SK-MEL-5 (cell line): Measurements from ENCODE around the gene SPECC1. TPM values are rescaled to one million over a fixed set of nuclear protein-coding genes. Genes with fewer than 3 reads are reported as not detected.
"Not testable (repeated sequence)": the region's sequence is repeated elsewhere in the genome, so short reads cannot be mapped to it uniquely, and the experiment has no call there.

ENCODE experiments used
- DNase-seq: peaks from one replicate; pipeline ENCODE4 v3.0.0-alpha.2; 2016; ENCODE audit warnings: low read depth, low spot score
- in situ Hi-C: cut with HindIII; loops from 2 replicates; pipeline ENCODE4 v1.10.0; 2016; ENCODE audit warnings: low sequenced_read_pairs, high pct_unique_total_duplicates, low pct_unique_long_range_greater_than_20kb
- small RNA-seq, 2 experiments: library from RNA; depleted of rRNA; stranded (forward); fragments of <200 nt; gene quantifications; one replicate each; pipeline ENCODE3, GENCODE V24; 2014
- total RNA-seq: library from RNA; depleted of rRNA; stranded (reverse); fragments of >200 nt; shearing (Covaris generic); gene quantifications from 2 replicates; pipeline ENCODE4 v1.2.3, GENCODE V29; 2014; rRNA removed

Gene SPECC1
- total RNA-seq, 1 experiment from 2014 or later, result 9.6 TPM

DNA sequence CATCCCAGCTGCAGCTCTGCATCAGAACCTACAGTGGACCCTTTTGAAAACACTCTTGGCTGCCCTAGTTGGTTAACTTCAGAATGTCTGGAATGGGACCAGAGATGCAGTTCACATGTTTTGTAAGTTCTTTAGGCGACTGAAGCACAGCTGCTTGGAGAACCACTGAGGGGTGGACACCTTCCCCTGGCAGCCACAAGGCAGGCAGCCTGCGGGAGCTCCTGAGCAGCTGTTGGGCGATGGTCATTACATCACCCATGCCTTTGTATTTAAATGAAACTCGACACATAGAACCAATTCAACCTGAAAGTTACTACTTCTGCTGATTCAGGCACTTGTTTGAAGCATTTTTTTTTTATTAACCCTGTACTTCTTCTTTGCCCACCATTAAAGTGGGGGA, 306.7 kb downstream of the SPECC1 start:
- in situ Hi-C loops, result no loop called here
- DNase-seq, result no peak

DNA sequence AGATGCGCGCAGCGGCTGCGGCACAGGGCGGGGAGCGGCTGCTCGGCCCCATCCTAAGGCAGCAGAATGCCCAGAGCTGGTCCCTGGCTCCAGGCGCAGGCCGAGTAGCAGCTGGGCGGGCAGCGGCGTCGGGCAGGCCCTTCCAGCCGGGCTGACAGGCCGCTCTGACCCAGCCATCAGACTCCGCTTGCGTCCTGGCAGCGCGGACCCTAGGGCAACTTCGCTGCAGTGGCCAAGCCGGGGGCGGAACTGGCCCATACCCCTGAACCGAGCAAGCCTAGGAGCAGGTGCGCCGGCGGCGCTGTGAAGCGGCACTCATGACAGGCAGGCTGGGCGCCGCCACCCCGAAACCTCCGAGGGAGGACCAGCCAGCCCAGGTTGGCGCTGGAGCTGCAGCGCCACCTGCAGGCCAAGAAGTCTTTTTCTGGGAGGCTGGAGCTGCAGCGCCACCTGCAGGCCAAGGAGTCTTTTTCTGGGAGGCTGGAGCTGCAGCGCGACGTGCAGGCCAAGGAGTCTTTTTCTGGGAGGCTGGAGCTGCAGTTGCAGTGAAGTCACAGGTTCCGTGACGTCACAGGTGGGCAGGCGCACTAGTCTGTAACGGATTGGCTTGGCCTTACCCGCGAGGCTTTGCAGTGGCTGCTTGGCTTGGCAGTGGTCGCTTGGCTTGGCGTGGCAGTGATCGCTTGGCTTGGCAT, 311.5 kb downstream of the SPECC1 start:
- in situ Hi-C loops, result not testable (repeated sequence)
- DNase-seq, result peak; percentile 64

DNA sequence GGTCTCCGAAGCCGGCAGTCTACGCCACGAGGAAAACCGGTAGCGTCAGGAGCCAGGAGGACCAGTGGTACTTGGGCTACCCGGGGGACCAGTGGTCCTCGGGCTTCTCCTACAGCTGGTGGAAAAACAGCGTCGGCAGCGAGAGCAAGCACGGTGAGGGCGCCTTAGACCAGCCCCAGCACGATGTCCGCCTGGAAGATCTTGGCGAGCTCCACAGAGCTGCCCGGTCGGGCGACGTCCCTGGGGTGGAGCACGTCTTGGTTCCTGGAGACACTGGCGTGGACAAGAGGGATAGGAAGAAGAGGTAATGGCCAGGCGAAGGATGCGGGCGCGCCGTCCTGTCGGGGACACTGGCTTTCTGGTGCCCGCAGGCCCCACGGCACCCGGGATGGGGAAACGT, 312.2 kb downstream of the SPECC1 start:
- in situ Hi-C loops, DNase-seq: not testable (repeated sequence)

DNA sequence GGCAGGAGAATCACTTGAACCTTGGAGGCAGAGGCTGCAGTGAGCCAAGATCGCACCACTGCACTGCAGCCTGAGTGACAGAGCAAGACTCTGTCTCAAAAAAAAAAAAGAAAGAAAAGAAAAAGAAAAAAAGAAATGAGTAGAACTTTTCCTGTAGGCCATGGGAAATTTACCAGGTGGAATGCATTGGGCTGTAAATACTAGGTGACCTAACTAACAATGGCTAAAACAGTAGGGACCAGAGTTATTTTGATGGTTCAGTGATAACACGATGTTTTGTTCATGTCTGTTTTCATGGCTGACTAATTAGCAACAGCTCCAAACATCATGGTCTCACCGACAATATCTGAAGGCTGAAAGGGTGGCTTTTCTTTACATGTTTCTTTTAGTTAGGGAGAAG, 318.6 kb downstream of the SPECC1 start:
- in situ Hi-C loops, DNase-seq: not testable (repeated sequence)

DNA sequence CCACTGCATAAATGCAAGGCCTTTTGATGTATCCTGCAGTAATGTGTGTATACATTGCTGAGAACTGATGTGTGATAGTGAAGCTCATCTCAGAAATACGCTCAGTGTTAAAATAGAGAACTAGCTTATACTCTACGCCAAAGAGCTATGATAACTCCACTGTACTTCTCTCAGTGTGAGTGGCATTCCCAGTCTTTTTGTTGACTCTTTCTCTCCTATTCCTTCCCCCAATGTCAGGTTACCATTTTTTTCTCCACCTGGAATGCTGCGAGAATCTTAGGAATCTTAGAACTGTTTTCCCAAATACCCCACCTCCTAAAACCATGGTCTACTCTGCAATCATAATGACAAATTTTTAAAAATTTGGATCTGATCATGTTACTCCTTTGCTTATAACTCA, 342.2 kb downstream of the SPECC1 start:
- DNase-seq, in situ Hi-C loops: not testable (repeated sequence)

DNA sequence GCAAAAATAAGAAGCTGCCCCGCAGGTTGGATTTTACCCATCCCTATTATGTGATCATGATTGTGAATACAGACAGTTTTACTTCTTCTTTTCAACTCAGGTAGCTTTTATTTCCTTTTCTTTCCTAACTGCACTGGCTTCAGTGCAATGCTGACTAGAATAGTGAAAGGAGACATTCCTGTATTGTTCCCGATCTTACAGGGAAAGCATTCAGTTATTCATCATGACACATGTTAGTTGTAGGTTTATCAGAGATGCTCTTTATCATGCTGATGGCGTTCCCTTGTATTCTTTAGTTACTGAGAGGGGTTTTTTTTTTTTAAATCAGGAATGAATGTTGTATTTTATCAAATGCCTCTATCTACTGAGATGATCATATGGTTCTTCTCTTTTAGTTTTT, 343.4 kb downstream of the SPECC1 start:
- in situ Hi-C loops, DNase-seq: not testable (repeated sequence)

DNA sequence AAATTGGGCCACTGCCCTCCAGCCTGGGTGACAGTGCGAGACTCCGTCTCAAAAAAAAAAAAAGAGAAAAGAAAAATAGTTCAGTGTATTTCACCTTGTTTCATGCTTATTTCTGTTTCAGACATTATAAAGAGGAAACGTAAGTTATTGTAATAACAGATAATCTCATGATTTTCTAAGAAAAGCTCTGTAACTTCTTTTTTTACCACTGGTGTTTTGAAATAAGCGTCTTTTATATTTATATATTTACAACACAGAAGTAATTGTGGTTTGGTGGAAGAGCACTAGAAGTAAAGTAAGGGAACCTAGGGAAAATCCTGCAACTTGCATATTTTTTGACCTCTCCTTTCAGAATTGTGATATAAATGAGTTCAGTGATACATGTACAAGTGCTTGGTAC, 354.7 kb downstream of the SPECC1 start:
- DNase-seq, in situ Hi-C loops: not testable (repeated sequence)

Small RNA genes lying within 50 kb of the gene (small RNA-seq; reads per million reads assigned to genes)
- gene AC008088.1, result 0 reads per million in 2 experiments
- 0 reads per million in 2 experiments for gene RNU6-1057P
- 0 reads per million in 2 experiments for gene RNU6-258P
- 0 reads per million in 2 experiments for gene RNU6-467P

Other genes with a start within 250 kb of the SPECC1 start
- 6.5 and 7.6 TPM in 2 replicates for gene ULK2, start 141.4 kb upstream of the SPECC1 start, total RNA-seq
- 25.4 and 31.8 TPM in 2 replicates for gene AKAP10, start 31.5 kb upstream of the SPECC1 start, total RNA-seq